Pancreas (tissue), 10 donors: ENCODE measurements around the gene HDGFL3. TPM values are rescaled to one million over a fixed set of nuclear protein-coding genes. Genes with fewer than 3 reads are reported as not detected.

Experiments used
- ATAC-seq, 4 donors: fragments of 200-7000 bp; cut with Tn5 transposase; one replicate each; pipeline versions ENCODE4 v1.8.0 to v1.9.1; 2020; ENCODE audit warnings: mild to moderate bottlenecking in 4 of 4, moderate library complexity in 4 of 4
- DNase-seq, 6 donors: peaks; one replicate each; pipeline ENCODE4 v3.0.0-alpha.2; 2020
- FAIRE-seq: peaks from 2 replicates; lab custom pipeline; 2012; peaks lifted over from hg19 to GRCh38; lab: Jason Lieb, UNC
- H3K27ac ChIP-seq, 4 donors: fragments of 200-600 bp; sonication (generic); 1 replicate in 3 of 4; 2 replicates in 1 of 4; pipeline versions ENCODE4 v1.5.0 to v1.8.0; 2020
- H3K27me3 ChIP-seq, 4 donors: fragments of 200-600 bp; one replicate each; pipeline ENCODE4 v1.8.0; 2021
- H3K36me3 ChIP-seq, 3 donors: fragments of 200-600 bp; sonication (generic) in 1 of 3; one replicate each; pipeline versions ENCODE4 v1.5.0 to v1.8.0; 2020 to 2021
- H3K4me1 ChIP-seq, 3 donors: fragments of 200-600 bp; one replicate each; pipeline ENCODE4 v1.8.0; 2021
- H3K4me3 ChIP-seq, 4 donors: fragments of 200-600 bp; sonication (generic) in 2 of 4; one replicate each; pipeline versions ENCODE4 v1.5.0 to v1.8.0; 2020 to 2021
- H3K9me3 ChIP-seq, 4 donors: fragments of 200-600 bp; one replicate each; pipeline ENCODE4 v1.8.0; 2021
- CTCF ChIP-seq, 4 donors: fragments of 200-600 bp; sonication (generic) in 3 of 4; IDR thresholded peaks; one replicate each; pipeline versions ENCODE4 v1.5.0 to v1.8.0; 2021; ENCODE audit warnings: antibody characterized with exemption in 4 of 4
- WGBS, 2 donors: extraction: QIAGEN DNeasy Blood & Tissue Kit; methylation state at CpG; one replicate each; pipeline ENCODE4 v1.1.7; 2013; 5-methylcytosine and 5-hydroxymethylcytosine counted together
- intact Hi-C, 3 donors: fragments of 100-400 bp; cut with DNase I; formaldehyde crosslinking; loops; one replicate each; pipeline versions ENCODE4 v1.11.1 to v1.14.2; 2022
- polyA plus RNA-seq, 2 donors: library from polyadenylated mRNA; stranded (reverse); fragments of 200-250 nt; gene quantifications; one replicate each; pipeline ENCODE4 v1.2.3, GENCODE V29; 2013
- total RNA-seq, 6 donors: library from RNA; stranded (reverse); fragmentation: NEBNext Ultra II Directional in 4 of 6; extraction: Animal tissue kit (Norgen Biotek cat#: 25700) in 4 of 6; gene quantifications; one replicate each; pipeline versions ENCODE4 v1.2.1 to v1.2.4, GENCODE V29; 2021 to 2023
- donor health status: healthy with polysubstance abuse.
- donor health status: DM: no; HTN: no; CAD: no; lungs with moderate emphysema.
- donor health status: DM: no; HTN: no; CAD: no.
- donor health status: control.
- donor health status: control.
- donor health status: Bipolar disorder and iron deficiency.
- donor health status: DM: yes; HTN: yes; CAD: no.
- donor health status: DM: no; HTN: no; CAD: no.
- donor health status: DM: no; HTN: no; CAD: no.
- donor health status: DM: yes; HTN: yes; CAD: no.

Gene HDGFL3
- 10 to 100 TPM in 2 of 6 donors, 1 to 10 TPM in 4; 5.8 to 17.2 (median 7.9) TPM for total RNA-seq
- polyA plus RNA-seq, result 10 to 100 TPM in 1 of 2 donors, 1 to 10 TPM in 1; 3.0 to 10.5 TPM

GRCh38 chr15:83207660-83208366 is at the start of gene HDGFL3:
Gene HDGFL3 (minus strand): TSS chr15:83207823. CDS start chr15:83207414, 409 bp downstream.
- Histone ChIP-seq H3K4me1 (peaks cover 0 to 13% (median 7%) of the 10 kb centered on the region in 3 donors), H3K36me3 (no peaks in the 10 kb centered on the region), H3K9me3 (no peaks in the 10 kb centered on the region), H3K4me3 (peak within 1 kb of the TSS; percentile 59 to 85 (median 69)), H3K27me3 (no peaks in the 10 kb centered on the region), H3K27ac (peak within 1 kb of the TSS; percentile 48 to 87 (median 72))
- no peak for FAIRE-seq
- peak; percentile 42 to 78 (median 60) for DNase-seq
- peak; percentile 41 to 64 (median 51) for ATAC-seq
- no peak for TF ChIP-seq CTCF (IDR thresholded peaks at IDR 0.05)
- WGBS, 2 donors, result 1% methylated on average over 31 to 94 of the region's 94 CpGs
- intact Hi-C loops, result no loop called here

DNA sequence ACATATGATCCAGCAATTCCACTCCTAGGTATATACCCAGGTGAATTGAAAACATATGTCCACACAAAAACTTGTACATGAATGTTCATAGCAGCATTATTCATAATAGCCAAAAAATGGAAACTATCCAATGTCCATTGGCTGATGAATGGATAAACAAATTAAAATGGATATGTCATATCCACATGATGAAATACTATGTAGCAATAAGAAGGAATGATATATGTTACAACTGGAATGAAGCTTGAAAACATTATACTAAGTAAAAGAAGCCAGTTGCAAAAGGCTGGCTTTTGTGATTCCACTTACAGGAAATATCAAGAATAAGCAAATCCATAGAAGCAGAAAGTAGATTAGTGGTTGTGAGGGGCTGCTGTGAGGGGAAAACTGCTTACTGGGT is 43.2 kb upstream of the HDGFL3 start:
- Histone ChIP-seq H3K9me3 (no peaks in the 10 kb centered on the region), H3K4me3 (no peak overlapping the region), H3K4me1 (no peaks in the 10 kb centered on the region), H3K27ac (no peak overlapping the region), H3K27me3 (peaks cover 0 to 9% (median 2%) of the 10 kb centered on the region in 4 donors), H3K36me3 (no peaks in the 10 kb centered on the region)
- ATAC-seq (no peak), DNase-seq (no peak), FAIRE-seq (no peak)
- no peak for TF ChIP-seq CTCF (IDR thresholded peaks at IDR 0.05)
- intact Hi-C loops, result loop anchor here in 2 of 3 donors (5.0 to 10.0 kb wide), 3 partner anchors 127 to 324 kb away; no protein-coding TSS in a partner anchor

DNA sequence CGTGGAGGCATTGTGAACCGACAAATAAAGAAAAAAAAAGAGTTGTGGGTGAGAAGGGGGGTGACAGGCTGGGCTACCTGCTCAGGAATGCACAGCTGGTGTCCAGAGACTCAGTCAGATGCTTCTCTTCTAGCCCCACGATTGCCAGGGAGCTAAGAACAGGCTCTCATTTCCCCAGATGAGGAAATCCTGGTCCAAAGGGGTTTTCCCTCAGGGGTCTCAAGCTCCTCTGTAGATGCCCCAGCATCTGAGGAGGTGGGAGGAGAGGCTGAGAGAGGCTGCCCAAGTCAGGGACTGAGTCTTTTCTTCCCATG is 41.4 kb upstream of the HDGFL3 start:
- peaks cover 0 to 9% (median 2%) of the 10 kb centered on the region in 4 donors for H3K27me3 ChIP-seq
- no peak for FAIRE-seq
- WGBS, 2 donors, result 20 to 21% methylated on average over 3 of the region's 3 CpGs

DNA sequence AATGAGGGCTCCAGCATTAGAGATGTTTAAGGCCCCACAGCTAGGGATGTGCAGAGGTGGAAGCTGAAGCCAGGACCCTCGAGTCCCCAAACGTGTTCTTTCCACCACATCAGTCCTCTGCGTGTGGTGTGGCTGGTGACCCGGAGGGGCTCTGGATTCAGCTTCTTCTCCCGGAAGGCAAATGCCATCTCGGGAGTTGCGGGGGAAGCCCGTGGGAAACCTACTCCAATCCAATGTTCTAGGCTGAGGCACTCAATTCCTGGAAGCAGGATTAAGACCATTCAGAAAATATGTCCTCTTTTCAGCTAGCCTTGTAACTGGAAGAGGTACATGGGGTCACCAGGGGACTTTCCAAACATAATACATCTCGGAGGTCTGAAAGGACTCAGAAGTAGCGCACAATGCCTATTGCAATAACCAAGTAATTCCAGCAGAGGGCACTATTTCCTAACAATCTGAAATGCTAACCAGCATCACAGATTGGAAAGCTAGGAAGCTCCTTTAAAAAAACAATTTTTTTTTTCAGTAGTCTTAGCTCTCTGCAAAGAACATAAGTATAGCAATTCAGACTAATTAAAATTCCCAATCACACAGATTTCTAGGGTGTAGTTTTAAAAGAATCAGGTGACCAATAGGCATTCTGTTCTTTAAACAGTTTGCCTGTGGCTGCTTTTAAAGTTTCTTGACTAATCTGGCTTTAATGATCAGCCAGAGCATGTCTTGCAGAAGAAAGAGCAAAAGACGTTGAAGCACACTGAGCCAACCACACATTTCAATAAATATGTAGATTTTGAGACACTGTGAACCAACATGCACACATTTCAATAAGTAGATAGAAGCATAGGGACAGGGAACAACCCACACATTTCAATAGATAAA is 40.8 kb upstream of the HDGFL3 start:
- intact Hi-C loops, result no loop called here
- Histone ChIP-seq H3K36me3 (no peaks in the 10 kb centered on the region), H3K4me3 (no peak overlapping the region), H3K27ac (no peak overlapping the region), H3K27me3 (peaks cover 0 to 9% (median 2%) of the 10 kb centered on the region in 4 donors), H3K9me3 (no peaks in the 10 kb centered on the region), H3K4me1 (no peaks in the 10 kb centered on the region)
- WGBS, 2 donors, result 23 to 26% methylated on average over 11 of the region's 11 CpGs
- ATAC-seq (peak in 3 of 4 donors; percentile 82 to 87 (median 85)), DNase-seq (peak in 1 of 6 donors; percentile 36), FAIRE-seq (peak; percentile 83)
- peak; percentile 84 to 95 (median 88) for TF ChIP-seq CTCF (IDR thresholded peaks at IDR 0.05)

More for the DNA sequence above, 41.4 kb upstream of the HDGFL3 start:
- DNase-seq, result no peak
- ATAC-seq, result no peak
- intact Hi-C loops, result no loop called here
- TF ChIP-seq CTCF (IDR thresholded peaks at IDR 0.05), result no peak
- no peak overlapping the region for H3K4me3 ChIP-seq
- no peak overlapping the region for H3K27ac ChIP-seq
- H3K4me1 ChIP-seq, result no peaks in the 10 kb centered on the region
- H3K36me3 ChIP-seq, result no peaks in the 10 kb centered on the region
- no peaks in the 10 kb centered on the region for H3K9me3 ChIP-seq
